NCI-H1105 treated with DMSO at 0.1 percent for 48 hours (cell line): ENCODE measurements around the gene TCP1.
"Not testable (repeated sequence)": the region's sequence is repeated elsewhere in the genome, so short reads cannot be mapped to it uniquely, and the experiment has no call there.

ENCODE experiments used
- DNase-seq: peaks from one replicate; lab custom pipeline; 2025; lab: John Stamatoyannopoulos, UW

Gene TCP1

DNA sequence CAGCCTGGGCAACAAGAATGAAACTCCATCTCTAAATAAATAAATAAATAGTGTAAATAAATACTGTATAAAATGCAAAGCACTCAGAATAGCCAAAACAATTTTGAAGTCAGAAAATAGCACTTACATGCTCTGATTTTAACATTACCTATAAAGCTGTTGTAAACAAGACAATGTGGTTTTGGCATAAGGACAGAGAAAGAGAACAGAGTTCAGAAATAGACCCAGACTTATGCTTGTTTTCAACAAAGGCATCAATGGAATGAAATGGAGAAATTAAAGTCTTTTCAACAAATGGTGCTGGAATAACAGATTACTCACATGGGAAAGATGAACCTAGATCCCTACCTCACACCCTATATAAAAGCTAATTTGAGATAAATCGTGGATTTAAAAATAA, 17.2 kb downstream of the TCP1 start:
- no peak for DNase-seq

DNA sequence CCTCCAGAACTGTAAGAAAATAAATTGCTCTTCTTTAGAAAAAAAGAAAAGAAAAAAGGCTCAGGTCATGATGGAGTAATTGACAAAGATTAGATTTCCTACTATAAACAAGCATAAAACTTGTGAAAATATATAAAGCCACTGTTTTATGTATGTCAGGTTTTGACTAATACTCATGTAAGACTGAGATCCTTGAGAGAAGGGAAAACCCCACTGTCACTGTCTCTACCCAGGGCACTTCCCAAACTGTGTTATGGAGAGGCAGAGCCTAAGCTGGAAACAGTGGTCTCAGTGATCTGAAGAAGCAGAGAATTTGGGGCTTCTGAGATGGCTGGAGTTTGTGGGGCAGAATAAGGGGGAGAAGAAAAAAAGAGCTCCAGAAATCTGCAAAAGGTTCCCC, 19.9 kb downstream of the TCP1 start:
- no peak for DNase-seq

DNA sequence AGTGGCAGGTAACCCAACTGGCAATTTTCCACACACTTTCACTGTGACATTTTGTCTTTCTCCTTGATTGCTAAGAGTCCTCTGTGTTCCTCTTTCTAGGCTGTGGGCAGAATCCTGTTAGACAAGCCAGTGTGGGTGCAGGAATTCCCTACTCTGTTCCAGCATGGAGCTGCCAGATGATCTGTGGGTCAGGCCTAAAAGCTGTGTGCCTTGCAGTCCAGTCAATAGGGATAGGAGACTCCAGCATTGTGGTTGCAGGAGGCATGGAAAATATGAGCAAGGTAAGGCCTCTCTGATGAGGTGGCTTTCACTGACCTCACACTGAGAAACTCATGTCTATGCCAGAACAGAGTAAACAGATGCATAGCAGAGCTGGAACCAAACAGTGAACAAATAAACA, 22.5 kb downstream of the TCP1 start:
- no peak for DNase-seq

DNA sequence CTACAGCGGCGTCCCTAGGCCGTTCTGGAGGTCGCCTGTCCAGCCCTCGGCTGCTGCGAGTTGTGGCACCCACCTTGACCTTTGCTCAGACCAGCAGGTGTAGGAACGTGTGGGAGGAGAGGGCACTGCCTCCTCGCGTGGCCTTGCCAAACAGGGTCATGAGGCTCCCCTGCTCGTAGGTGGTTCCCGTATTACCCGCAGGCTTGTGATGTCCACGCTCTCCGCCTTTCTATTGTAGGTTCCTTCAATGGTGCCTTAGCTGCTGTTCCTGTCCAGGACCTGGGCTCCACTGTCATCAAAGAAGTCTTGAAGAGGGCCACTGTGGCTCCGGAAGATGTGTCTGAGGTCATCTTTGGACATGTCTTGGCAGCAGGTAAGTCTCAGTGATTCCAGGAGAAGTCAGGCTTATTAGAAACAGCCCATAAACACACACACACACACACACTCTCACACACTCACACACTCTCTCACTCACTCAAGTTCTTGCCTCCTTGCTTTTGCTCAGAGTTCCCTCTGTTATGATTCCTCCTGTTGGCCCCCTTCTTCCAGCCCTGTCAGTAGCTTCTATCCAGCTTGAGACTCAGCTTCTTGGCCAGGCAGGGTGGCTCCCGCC, 26.6 kb downstream of the TCP1 start:
- DNase-seq, result no peak

DNA sequence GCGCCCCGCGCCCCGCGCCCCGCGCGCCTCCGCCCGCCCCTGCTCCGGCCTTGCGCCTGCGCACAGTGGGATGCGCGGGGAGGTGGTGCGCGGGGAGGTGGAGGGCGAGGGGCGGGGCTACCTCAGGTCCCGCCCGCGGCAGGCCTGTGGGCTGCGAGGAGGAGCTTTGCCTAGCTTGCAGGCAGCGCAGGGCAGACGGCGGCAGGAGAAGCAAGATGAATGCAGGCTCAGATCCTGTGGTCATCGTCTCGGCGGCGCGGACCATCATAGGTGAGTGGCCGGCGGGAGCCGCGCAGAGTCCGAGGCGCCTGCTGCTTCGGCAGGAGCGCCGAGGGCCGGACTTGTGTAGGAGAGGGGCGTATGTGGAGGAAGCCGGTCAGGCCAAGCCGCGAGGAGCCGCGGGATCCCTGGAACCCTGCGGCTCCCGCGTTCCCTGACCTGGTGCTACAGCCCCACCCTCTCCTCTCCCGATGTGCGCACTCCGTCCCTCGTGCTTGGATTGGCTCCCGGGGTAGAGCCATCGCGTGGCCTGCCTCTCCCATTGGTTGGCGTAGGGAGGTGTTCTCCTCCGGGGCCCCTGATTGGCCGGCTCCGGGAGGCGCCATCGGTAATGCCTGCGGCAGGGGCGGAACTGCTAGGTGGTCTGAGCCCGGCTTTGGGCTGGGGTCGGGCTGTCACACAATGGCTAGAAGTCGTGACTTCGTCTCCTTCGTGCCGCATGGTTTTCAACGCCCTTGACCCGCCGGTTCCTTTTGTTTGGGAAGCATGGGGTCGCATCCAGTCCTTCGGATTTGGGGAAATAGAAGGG, 27.3 kb downstream of the TCP1 start, which contains the start of gene ACAT2:
Gene ACAT2 (plus strand): TSS at position 173 of the 808 bp plus-strand sequence. CDS start 43 bp downstream, at position 216.
- DNase-seq, result peak; percentile 99

DNA sequence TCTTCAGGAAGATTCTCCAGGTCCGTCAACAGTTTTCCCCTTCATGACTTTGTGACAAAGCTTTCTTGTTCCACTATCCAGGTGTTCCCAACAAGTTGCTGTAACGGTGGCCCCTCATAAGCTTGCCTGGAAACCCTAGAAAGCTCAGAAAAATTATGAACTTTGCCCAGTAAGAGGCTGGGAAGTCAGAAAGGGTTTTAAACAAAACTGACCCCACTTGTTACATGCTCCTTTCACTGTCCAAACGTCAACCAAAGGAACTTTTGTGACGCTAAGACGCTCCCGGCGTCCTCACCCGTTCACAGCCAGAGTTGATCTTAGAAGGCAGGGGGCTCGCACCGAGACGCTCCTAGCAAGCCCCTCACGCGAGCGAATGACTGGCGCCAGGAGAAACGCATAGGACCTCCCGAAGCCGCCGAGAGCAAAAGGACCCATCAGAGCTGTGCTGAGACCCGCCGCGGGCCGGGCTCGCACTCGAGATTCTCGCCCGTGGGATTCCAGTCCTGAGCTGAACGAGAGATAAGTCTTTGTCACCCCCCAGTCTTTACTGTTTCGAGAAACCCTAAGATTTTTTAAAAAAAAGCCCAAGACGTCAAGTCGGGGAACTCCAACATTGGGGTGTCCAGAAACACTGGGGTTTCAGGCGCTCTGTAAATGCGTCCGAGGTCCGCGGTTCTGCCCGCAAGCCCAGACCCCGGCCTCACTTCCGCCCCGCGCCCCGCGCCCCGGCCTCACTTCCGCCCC, 28.1 kb downstream of the TCP1 start:
- no peak for DNase-seq

DNA sequence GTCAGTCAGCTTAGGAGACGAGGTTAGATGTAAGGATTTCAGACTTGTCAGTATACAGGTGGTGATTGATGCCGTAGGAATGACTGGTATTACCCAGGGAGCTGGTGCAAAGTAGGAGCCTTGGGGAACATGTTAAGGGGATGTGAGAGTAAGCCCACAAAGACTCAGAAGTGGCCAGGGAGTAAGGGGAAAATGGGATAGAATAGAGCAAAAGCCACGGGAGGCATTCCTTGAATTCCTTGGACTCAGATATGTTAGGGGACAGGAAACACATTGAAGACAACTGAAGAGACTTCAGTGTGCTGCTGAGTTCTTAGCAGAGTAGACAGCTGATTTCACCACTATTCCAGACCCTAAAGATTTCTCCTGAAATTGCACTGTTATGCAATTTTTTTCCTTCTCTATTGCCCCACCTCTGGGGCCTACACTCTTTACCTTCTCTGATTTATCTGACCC, 28.8 kb downstream of the TCP1 start:
- DNase-seq, result no peak

DNA sequence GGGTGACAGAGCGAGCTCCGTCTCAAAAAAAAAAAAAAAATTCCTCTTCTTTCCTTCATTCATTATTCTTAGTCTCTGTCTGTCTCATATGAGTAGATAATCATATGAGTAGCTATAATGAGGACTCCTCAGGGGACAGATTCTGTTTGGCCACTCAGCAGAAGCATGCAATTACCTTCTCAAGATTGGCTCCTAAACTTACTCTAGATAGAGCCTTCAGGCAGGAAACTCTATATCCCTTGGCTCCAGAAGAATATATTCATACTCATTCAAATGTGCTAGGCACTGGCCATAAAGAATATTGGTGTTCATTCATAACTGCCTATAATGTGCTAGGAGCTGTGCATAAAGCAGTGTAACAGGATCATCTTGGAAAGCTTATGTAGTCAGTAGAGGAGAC, 29.8 kb downstream of the TCP1 start:
- DNase-seq, result no peak

DNA sequence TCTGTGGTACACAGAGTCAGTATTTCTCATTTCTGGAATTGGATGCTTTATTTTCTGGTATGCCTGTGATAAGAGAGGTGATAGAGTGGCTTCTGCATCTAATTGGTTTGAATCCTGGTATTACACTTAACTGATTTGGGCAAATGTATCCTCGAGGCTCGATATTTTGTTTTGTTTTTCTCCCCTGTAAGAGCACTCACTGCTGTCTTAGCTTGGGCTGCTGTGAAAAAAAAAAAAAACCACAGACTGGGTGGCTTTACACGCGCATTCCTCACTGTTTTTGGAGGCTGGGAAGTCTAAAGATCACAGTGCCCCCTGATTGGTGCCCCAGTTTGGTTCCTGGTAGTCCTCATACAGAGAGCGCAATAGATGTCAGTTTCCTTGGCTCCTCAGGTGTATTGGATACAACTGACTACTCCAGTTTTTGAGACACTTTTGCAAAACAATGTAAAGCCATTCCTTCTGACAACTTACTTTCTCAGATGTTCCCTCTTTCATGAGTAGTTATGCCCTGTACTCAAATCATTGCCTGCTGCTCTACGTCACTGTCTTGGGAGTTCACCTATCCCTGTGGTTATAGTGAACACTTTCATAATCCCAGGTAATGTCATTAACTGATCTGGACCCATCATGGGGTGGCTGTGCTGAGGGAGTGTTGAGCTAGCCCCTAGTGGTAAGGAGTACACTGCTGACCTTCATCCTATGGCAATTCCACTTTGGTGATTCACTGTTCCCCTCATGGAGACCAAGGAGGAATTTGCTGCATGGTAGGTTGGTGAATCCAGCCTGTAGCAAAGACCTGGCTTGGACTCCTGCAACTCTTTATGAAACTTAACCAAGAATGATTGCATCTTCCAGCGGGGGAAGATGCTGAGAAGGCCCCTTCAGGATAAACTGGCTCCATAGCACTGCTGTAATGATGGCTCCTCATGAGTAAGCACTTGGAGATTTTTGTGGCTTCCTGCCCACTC, 31.1 kb downstream of the TCP1 start:
- no peak for DNase-seq

DNA sequence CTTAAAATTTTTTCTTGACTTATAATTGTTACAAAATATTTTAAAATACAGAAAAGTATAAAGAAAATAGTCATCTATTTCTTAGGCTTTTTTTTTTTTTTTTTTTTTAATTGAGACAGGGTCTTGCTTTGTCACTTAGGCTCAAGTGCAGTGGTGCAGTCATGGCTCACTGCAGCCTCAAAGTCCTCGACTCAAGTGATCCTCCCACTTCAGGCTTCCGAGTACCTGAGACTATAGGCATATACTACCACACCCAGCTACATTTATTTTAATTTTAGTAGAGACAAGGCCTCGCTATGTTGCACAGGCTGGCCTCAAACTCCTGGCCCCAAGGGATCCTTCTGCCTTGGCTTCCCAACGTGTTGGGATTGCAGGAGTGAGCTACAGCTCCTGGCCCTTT, 32.9 kb downstream of the TCP1 start:
- DNase-seq, result no peak

DNA sequence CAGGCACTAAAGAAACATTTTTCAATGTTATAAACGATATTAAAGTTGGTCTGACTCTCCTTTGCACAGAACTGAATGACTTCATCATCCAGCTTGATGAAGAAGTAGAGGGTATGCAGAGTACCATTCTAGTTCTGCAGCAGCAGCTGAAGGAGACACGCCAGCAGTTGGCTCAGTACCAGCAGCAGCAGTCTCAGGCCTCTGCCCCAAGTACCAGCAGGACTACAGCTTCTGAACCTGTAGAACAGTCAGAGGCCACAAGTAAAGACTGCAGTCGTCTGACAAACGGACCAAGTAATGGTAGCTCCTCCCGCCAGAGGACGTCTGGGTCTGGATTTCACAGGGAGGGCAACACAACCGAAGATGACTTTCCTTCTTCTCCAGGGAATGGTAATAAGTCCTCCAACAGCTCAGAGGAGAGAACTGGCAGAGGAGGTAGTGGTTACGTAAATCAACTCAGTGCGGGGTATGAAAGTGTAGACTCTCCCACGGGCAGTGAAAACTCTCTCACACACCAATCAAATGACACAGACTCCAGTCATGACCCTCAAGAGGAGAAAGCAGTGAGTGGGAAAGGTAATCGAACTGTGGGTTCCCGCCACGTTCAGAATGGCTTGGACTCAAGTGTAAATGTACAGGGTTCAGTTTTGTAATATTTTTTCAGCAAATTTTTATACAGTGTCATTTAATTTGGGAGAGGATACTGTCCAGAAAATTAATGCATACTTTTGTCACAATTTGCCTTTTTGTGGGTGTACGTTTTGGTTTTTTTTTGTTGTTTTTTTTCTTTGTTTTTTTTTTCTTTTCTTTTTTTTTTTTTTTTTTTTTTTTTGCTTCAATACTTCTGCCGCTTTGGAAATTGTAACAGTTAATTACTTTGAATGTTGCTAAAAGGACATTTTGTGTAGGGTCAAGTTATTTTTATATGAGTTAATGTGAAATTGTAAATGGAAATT, 34.2 kb downstream of the TCP1 start:
- DNase-seq, result no peak

DNA sequence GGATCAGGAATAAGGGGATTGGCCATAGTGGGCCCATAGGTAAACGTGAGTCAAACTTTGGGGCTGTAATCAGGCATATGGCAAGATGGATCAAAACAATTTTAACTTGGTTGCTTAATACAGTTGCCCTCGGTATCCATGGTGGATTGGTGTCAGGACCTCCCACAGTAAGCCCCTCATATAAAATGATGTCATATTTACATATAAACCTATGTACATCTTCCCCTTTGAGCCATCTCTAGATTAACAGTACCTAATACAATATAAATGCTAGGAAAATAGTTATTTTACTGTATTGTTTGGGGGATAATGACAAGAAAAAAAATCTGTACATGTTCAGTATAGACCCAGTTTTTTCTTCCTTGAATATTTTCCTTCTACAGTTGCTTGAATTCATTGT, 35.0 kb downstream of the TCP1 start:
- no peak for DNase-seq

DNA sequence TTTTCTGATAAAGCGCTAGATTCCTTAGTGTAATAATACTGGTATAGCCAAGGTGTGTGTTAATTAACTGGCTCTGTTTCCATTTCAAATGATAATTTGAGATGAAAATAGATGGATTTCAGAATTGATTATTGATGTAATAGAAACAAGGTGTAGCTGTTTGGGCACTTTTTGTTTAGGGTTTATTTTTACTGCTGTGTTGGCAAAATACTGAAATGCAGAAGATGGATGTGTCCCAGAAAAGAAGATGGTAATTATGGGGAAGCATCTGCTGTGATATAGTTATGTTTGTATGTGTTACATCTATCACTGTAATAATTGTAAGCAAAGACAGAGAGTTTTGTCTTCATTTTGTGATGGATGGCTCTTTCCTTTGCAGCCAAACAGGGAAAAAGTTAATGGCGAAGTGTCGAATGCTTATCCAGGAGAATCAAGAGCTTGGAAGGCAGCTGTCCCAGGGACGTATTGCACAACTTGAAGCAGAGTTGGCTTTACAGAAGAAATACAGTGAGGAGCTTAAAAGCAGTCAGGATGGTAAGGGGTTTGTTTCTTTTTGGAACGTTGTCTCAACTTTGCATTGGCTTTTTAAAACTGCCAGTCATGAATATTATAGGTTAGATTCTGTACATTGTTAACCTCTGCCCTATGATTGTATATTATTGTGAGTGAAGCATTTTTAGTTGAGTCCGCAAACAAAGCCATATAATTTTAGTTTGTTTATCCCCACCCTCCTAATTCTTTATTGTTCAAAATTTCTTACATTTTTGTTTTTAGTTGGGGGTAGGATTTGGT, 36.1 kb downstream of the TCP1 start:
- DNase-seq, result no peak

DNA sequence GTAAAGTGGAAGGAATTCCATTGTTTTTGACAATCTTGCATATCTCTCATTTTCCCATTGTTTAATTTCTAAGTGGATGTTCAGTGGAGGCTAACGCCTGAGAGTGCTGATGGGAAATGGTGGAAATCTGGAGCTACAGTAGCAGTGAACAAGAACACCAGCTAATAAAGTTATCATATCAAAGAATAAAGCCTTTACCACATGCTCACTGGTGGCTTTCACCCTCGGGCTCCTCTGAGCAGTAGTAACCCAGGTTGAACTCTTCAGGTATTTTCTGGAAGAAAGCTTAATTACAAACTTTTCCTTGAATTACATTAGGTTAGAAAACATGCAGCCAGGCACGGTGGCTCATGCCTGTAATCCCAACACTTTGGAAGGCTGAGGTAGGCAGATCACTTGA, 38.0 kb downstream of the TCP1 start:
- DNase-seq, result no peak

DNA sequence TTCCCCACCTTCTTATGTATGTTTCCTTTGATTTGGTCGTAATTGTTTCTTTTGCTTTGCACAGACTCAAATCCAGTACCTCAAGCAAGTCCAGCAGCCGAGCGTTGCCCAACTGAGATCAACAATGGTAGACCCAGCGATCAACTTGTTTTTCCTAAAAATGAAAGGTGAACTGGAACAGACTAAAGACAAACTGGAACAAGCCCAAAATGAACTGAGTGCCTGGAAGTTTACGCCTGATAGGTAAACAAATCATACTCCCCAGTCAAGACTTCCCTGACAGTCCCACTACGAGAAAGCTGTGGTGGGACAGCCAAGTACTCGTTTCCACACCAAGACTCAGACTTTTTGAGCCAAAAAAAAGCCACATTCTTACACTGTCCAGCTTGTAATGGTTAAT, 41.3 kb downstream of the TCP1 start:
- DNase-seq, result not testable (repeated sequence)

DNA sequence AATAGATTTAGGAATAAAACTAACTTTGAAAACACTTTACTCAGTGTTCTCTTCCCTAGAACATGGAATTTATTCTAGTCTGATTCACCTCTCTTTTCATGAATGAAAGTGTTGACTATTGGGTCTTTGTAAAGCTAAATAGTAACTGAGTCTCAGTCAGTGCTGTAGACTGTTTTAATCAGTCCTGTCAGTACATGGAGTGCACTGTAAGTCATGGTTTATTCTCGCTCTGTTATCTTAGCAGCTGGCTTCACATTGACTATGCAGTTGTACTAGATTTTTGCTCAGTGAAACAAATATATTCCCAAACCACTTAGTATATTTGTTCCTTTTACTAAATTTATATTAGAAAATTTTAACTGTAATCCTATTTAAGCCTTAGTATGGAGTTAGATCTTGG, 42.6 kb downstream of the TCP1 start:
- DNase-seq, result no peak

DNA sequence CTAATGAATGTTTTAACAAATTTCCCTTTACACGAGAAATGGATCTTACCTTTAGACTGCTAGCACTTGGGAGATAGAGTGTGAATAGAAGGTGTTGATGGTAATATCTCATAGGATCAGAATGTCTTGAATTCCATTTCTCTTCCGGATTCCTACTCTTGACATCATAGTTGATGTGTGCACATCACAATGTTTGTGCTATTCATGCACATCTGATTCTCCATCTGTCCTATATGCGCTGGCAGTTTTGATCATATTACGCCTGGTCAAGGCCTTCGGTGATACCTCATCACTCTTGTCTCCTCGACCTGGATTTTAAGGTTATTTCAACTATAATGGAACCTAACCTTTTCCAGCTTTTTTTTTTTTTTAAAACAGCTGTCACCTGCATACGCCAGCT, 44.3 kb downstream of the TCP1 start:
- no peak for DNase-seq

DNA sequence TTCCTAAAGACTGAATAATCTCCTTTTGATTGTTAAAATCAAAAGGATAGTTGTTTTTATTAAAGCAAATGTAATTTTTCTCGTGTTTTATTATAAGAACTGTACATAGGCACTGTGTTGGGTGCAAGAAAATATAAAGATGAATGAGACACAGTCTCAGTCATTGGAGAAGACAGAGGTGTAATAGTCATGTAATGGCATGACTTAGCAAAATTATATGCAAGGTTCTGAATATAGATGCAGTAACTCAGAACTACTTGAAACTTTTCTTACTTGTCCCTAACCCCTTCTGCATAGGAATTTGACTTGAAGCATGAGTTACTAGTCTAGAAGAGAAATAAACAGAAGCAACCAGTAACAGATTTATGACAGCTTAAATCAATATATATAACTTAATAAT, 47.2 kb downstream of the TCP1 start:
- no peak for DNase-seq

DNA sequence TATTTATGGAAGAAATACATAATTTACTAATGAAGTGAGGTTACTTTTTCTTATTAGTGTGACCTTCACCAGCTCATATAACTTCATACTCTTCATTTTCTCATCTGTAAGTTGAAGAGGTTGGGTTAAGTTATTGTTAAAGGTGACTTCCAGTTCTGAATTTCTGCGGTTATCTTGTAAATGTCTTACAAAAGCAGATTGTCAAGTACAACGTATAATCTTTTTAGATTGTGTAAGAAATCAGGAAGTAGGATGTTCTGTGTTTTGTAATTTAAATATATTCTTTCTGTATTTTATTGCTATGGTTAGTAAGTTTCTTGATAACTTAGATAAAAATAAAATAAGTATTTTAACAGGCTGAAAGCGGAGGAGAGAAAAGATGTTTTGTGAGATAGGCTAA, 50.1 kb downstream of the TCP1 start:
- no peak for DNase-seq

DNA sequence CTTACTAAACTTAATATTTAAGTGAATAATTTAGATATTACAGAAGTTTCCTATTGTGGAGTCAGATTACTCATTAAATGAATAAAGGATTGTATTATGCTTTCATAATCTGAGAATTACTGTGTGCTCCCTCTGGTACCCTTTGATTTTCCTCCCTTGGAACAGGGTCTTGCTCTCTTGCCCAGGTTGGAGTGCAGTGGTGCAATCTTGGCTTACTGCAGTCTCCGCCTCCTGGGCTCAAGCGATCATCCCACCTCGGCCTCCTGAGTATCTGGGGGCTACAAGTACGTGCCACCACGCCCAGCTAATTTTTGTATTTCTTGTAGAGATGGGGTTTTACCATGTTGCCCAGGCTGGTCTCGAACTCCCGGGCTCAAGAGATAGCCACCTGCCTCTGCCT, 52.5 kb downstream of the TCP1 start:
- no peak for DNase-seq
